H9 (cell line): ENCODE data around the gene DLG1. TPM values are rescaled to one million over a fixed set of nuclear protein-coding genes. Genes with fewer than 3 reads are reported as not detected.
A peak's percentile ranks its signal among the peaks of the same experiment; 100 is the strongest.

Experiments used
- DNase-seq: peaks from one replicate; pipeline ENCODE4 v3.0.0-alpha.2; 2017
- H2AFZ ChIP-seq: one replicate; pipeline ENCODE4 v1.6.1; 2013; ENCODE audit warnings: mild to moderate bottlenecking, low read length, control low read depth, moderate library complexity
- H2AK5ac ChIP-seq: 2 replicates; pipeline ENCODE4 v1.6.1; 2013; ENCODE audit warnings: low read length, control low read depth, mixed read lengths; ENCODE audit not compliant: insufficient read length
- H2BK120ac ChIP-seq: one replicate; pipeline ENCODE4 v1.6.1; 2013; ENCODE audit warnings: low read depth, mild to moderate bottlenecking, low read length, control low read depth, inconsistent platforms; ENCODE audit not compliant: poor library complexity, severe bottlenecking
- H2BK12ac ChIP-seq: 2 replicates; pipeline ENCODE4 v1.6.1; 2013; ENCODE audit warnings: low read length, control low read depth, mixed read lengths, low read depth; ENCODE audit not compliant: insufficient read length
- H2BK15ac ChIP-seq: 2 replicates; pipeline ENCODE4 v1.6.1; 2013; ENCODE audit warnings: low read depth, low read length, control low read depth
- H2BK20ac ChIP-seq: one replicate; pipeline ENCODE4 v1.6.1; 2013; ENCODE audit warnings: low read depth, mild to moderate bottlenecking, low read length, control low read depth, inconsistent platforms; ENCODE audit not compliant: poor library complexity, severe bottlenecking
- H2BK5ac ChIP-seq: 2 replicates; pipeline ENCODE4 v1.6.1; 2013; ENCODE audit warnings: low read length, control low read depth, mixed read lengths; ENCODE audit not compliant: insufficient read length
- H3K14ac ChIP-seq: 2 replicates; pipeline ENCODE4 v1.6.1; 2013; ENCODE audit warnings: low read length, control low read depth; ENCODE audit not compliant: insufficient read depth
- H3K18ac ChIP-seq: 2 replicates; pipeline ENCODE4 v1.6.1; 2013; ENCODE audit warnings: low read depth, mild to moderate bottlenecking, mixed read lengths, low read length, control low read depth; ENCODE audit not compliant: insufficient read length
- H3K23ac ChIP-seq: 2 replicates; pipeline ENCODE4 v1.6.1; 2013; ENCODE audit warnings: low read length, control low read depth, mixed read lengths, low read depth; ENCODE audit not compliant: insufficient read length
- H3K23me2 ChIP-seq: 2 replicates; pipeline ENCODE4 v1.6.1; 2013; ENCODE audit warnings: low read depth, mild to moderate bottlenecking, mixed read lengths, low read length, control low read depth; ENCODE audit not compliant: insufficient read length, poor library complexity, severe bottlenecking
- H3K27ac ChIP-seq: 2 replicates; pipeline ENCODE4 v1.5.1; 2013; ENCODE audit warnings: low read length, control low read depth, mixed read lengths, low read depth; ENCODE audit not compliant: insufficient read length
- H3K27me3 ChIP-seq: 2 replicates; pipeline ENCODE4 v1.6.1; 2013; ENCODE audit warnings: low read length, control low read depth, inconsistent platforms; ENCODE audit not compliant: insufficient read depth
- H3K4ac ChIP-seq: 2 replicates; pipeline ENCODE4 v1.6.1; 2013; ENCODE audit warnings: low read depth, mild to moderate bottlenecking, control low read depth, inconsistent platforms, low read length, moderate library complexity
- H3K4me1 ChIP-seq: 2 replicates; pipeline ENCODE4 v1.6.1; 2013; ENCODE audit warnings: low read length, control low read depth, inconsistent platforms; ENCODE audit not compliant: insufficient read depth
- H3K4me2 ChIP-seq: 2 replicates; pipeline ENCODE4 v1.6.1; 2013; ENCODE audit warnings: low read length, control low read depth, mixed read lengths; ENCODE audit not compliant: insufficient read length, insufficient read depth
- H3K56ac ChIP-seq: 2 replicates; pipeline ENCODE4 v1.6.1; 2013; ENCODE audit warnings: low read depth, mild to moderate bottlenecking, mixed read lengths, low read length, control low read depth; ENCODE audit not compliant: insufficient read length
- H3K79me1 ChIP-seq: 2 replicates; pipeline ENCODE4 v1.6.1; 2013; ENCODE audit warnings: low read depth, mild to moderate bottlenecking, moderate library complexity, low read length, control low read depth, inconsistent platforms; ENCODE audit not compliant: insufficient read depth, poor library complexity, severe bottlenecking
- H3K79me2 ChIP-seq: 2 replicates; pipeline ENCODE4 v1.6.1; 2013; ENCODE audit warnings: low read length, control low read depth, inconsistent platforms; ENCODE audit not compliant: insufficient read depth
- H3K9ac ChIP-seq: 2 replicates; pipeline ENCODE4 v1.6.1; 2013; ENCODE audit warnings: low read length, control low read depth, mixed read lengths; ENCODE audit not compliant: insufficient read length; ENCODE audit errors: extremely low read depth
- H3K9me3 ChIP-seq: one replicate; pipeline ENCODE4 v1.6.1; 2013; ENCODE audit warnings: low read depth, low read length, inconsistent platforms; ENCODE audit not compliant: control insufficient read depth
- H3T11ph ChIP-seq: one replicate; pipeline ENCODE4 v1.6.1; 2013; ENCODE audit warnings: mild to moderate bottlenecking, low read length, control low read depth, inconsistent platforms
- H4K20me1 ChIP-seq: one replicate; pipeline ENCODE4 v1.6.1; 2013; ENCODE audit not compliant: control insufficient read depth, insufficient read length, insufficient read depth
- H4K5ac ChIP-seq: 2 replicates; pipeline ENCODE4 v1.6.1; 2013; ENCODE audit warnings: low read depth, mild to moderate bottlenecking, mixed read lengths, low read length, control low read depth; ENCODE audit not compliant: insufficient read length
- H4K8ac ChIP-seq: replicated peaks from 2 replicates; pipeline ENCODE4 v1.6.1; 2013; ENCODE audit warnings: low read length, control low read depth, mixed read lengths, low read depth; ENCODE audit not compliant: insufficient read length
- H4K91ac ChIP-seq: 2 replicates; pipeline ENCODE4 v1.6.1; 2013; ENCODE audit warnings: low read depth, mild to moderate bottlenecking, moderate library complexity, mixed read lengths, low read length, control low read depth; ENCODE audit not compliant: insufficient read length
- H3K27ac Mint-ChIP-seq, 3 experiments: 2 replicates in 2 of 3; 3 replicates in 1 of 3; pipeline ENCODE4 v1.8.0; 2020 to 2021; ENCODE audit warnings: mixed read lengths in 3 of 3, mild to moderate bottlenecking in 1 of 3, moderate library complexity in 1 of 3
- H3K27me3 Mint-ChIP-seq: 2 replicates; pipeline ENCODE4 v1.8.0; 2021; ENCODE audit warnings: low read depth, mild to moderate bottlenecking, moderate library complexity, mixed read lengths
- H3K36me3 Mint-ChIP-seq, 3 experiments: 2 replicates in 2 of 3; 3 replicates in 1 of 3; pipeline ENCODE4 v1.8.0; 2020 to 2021; ENCODE audit warnings: low read depth in 3 of 3, mixed read lengths in 3 of 3; ENCODE audit not compliant: insufficient read depth in 1 of 3
- H3K4me1 Mint-ChIP-seq, 2 experiments: 2 replicates each; pipeline ENCODE4 v1.8.0; 2020; ENCODE audit warnings: mixed read lengths in 2 of 2
- H3K4me3 Mint-ChIP-seq, 2 experiments: 2 replicates in 1 of 2; 3 replicates in 1 of 2; pipeline ENCODE4 v1.8.0; 2020 to 2021; ENCODE audit warnings: mild to moderate bottlenecking in 2 of 2, mixed read lengths in 2 of 2, moderate library complexity in 1 of 2
- H3K9me3 Mint-ChIP-seq, 2 experiments: 2 replicates in 1 of 2; 3 replicates in 1 of 2; pipeline ENCODE4 v1.8.0; 2020; ENCODE audit warnings: mild to moderate bottlenecking in 2 of 2, mixed read lengths in 2 of 2, moderate library complexity in 1 of 2
- CTCF ChIP-seq: fragments of 200-600 bp; sonication (generic); conservative IDR thresholded peaks from 3 replicates; pipeline ENCODE4 v1.8.0; 2021; ENCODE audit warnings: antibody characterized with exemption, mild to moderate bottlenecking
- WGBS: extraction: QIAGEN DNeasy Blood & Tissue Kit; methylation state at CpG from one replicate; pipeline ENCODE4 v1.1.7; 2013; ENCODE audit warnings: missing lambda C conversion rate, low lambda C conversion rate, mixed read lengths; ENCODE audit not compliant: insufficient read length; ENCODE audit errors: extremely low coverage; 5-methylcytosine and 5-hydroxymethylcytosine counted together
- total RNA-seq: library from RNA; stranded (reverse); gene quantifications from 2 replicates; pipeline ENCODE4 v1.2.1, GENCODE V29; 2021

Gene DLG1
- total RNA-seq, 1 experiment from 2014 or later, result 84.1 TPM

GRCh38 chr3:197222937-197223370, 75.5 kb downstream of the DLG1 start:
- Histone ChIP-seq H3K56ac (no peak overlapping the region), H3K27ac (no peak overlapping the region), H3K23me2 (no peaks in the 10 kb centered on the region), H3K4ac (no peak overlapping the region), H2BK5ac (no peak overlapping the region), H3K18ac (no peak overlapping the region), H4K20me1 (no peaks in the 10 kb centered on the region), H2AFZ (no peak overlapping the region), H4K5ac (no peak overlapping the region), H2BK20ac (no peak overlapping the region), H3K27me3 (no peaks in the 10 kb centered on the region), H3K4me1 (no peaks in the 10 kb centered on the region; the same call in 1 of the 2 replicates), H3K9ac (no peak overlapping the region), H3K9me3 (no peaks in the 10 kb centered on the region), H4K91ac (no peak overlapping the region), H2BK12ac (no peak overlapping the region), H2BK15ac (no peak overlapping the region), H2AK5ac (no peak overlapping the region), H3K79me1 (peaks cover 12% of the 10 kb centered on the region), H4K8ac (no peak overlapping the region), H3T11ph (no peak overlapping the region), H3K23ac (no peak overlapping the region), H3K14ac (no peak overlapping the region), H3K79me2 (peaks cover 3% of the 10 kb centered on the region; the same call in 1 of the 2 replicates), H3K4me2 (no peak overlapping the region), H2BK120ac (no peak overlapping the region)
- no peaks in the 10 kb centered on the region for H3K36me3 Mint-ChIP-seq
- no peak for DNase-seq
- H3K4me1 Mint-ChIP-seq, result peaks cover 23 to 26% of the 10 kb centered on the region in 2 experiments
- H3K9me3 Mint-ChIP-seq, result no peaks in the 10 kb centered on the region
- H3K27ac Mint-ChIP-seq, result peak overlapping the region in 1 of 3 experiments; percentile 41; a peak in 2 of 7 replicates
- H3K4me3 Mint-ChIP-seq, result no peak overlapping the region
- no CpG with 5 or more reads among the region's 5 CpGs for WGBS
- TF ChIP-seq CTCF, result no peak
- no peaks in the 10 kb centered on the region for H3K27me3 Mint-ChIP-seq
